Activated CD8-positive, alpha-beta memory T cell treated with anti-CD3 and anti-CD28 coated beads, Interleukin-2, amount 50 U/mL, for 4 hours (primary cell): Measurements from ENCODE around the gene CBFA2T2.
A peak's percentile ranks its signal among the peaks of the same experiment; 100 is the strongest.
"Not testable (repeated sequence)": the region's sequence is repeated elsewhere in the genome, so short reads cannot be mapped to it uniquely, and the experiment has no call there.

Experiments
- DNase-seq: peaks from one replicate; pipeline ENCODE4 v3.0.0-alpha.2; 2020

Gene CBFA2T2

DNA sequence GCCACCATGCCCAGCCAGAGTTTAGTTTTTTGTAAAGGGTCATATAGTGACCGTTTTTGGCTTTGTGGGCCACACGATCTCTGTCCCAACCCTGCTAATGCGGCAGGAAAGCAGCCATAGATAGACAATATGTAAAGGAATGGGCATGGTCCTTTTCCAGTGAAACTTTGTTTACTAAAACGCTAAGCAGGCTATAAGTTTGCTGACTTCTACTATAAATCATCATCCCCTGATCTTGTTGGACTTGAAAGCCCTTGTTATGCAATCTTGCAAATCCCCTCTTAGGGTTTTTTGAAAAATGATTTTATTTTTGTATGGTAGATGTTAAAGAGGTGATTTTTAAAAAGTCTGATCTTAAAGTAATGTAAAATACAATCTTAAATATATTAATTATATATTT lies 63.6 kb downstream of the CBFA2T2 start:
- no peak for DNase-seq

GRCh38 chr20:33554914-33555420 lies 65.1 kb downstream of the CBFA2T2 start:
- peak; percentile 16 for DNase-seq

- DNase-seq, result no peak
Observed at GRCh38 chr20:33555755-33556154, 65.9 kb downstream of the CBFA2T2 start.

DNA sequence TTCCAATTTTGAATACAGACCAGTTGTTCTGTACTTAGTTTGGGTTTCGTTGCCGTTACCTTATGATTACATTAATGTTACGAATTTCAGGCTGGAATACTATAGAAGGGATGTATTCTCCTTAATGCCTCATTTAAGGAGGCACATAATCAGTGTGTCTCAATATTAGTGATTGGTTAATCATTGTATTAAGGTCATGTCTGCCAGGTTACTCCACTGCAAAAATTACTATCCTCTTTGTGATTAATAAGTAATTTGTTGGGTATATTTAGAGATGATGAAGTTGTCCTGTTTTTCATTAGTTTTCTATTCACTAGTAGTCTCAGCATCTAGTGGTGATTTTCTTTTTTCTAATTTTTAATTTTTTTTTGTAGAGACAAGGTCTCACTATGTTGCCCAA lies 66.3 kb downstream of the CBFA2T2 start:
- no peak for DNase-seq

DNA sequence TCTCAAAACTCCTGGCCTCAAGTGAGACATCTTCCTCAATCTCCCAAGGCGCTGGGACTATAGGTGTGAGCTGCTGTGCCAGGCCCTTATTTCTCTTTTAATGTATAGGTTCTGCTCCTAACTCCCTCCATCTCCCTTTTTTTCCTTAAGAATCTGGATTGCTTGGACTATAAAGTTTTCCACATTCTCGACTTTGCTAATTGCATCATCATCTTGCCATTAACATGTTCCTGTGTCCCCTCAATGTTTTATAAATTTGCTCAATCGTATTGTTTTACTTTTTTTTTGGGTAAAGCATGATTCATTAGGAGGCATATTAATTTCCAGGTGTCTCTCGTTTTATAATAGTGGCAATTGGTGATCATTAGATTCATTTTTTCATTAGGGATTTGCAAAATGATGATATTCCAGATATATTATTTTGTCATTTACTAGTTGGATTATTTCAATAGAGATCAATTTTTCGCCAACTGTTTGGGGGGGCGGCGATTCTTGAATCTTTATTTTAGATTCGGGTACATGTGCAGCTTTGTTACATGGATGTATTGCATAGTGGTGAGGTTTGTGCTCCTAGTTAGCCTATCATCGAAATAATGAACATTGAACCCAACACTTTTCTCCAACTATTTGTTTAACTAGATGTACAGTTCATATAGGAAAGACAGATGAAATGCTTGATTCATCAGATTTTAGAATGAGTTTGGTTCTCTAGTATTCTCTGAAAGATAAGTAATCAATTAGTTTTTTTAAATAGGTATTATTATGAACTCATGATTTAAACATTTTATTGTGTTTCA lies 68.7 kb downstream of the CBFA2T2 start:
- DNase-seq, result no peak

GRCh38 chr20:33559212-33559611 lies 69.3 kb downstream of the CBFA2T2 start:
- no peak for DNase-seq

DNA sequence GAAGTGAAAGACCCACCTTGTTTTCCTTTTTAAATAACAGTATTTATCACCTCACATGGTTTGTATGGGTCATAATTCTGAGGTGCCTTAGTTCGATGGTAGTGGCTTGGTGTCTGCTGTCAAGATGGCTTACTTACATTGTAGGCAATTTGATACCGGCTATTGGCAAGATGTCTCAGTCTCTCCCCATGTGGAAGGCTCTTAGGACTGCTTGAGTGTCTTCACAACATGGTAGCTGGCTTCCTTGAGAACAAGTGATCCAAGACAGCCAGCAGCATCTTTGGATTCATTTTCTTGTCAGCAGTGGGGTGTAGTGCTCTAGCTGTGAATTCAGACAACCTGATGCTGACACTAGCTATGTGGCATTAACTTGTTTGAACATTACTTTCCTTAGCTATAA lies 70.1 kb downstream of the CBFA2T2 start:
- DNase-seq, result no peak

GRCh38 chr20:33561053-33561452 lies 71.2 kb downstream of the CBFA2T2 start:
- not testable (repeated sequence) for DNase-seq

DNA sequence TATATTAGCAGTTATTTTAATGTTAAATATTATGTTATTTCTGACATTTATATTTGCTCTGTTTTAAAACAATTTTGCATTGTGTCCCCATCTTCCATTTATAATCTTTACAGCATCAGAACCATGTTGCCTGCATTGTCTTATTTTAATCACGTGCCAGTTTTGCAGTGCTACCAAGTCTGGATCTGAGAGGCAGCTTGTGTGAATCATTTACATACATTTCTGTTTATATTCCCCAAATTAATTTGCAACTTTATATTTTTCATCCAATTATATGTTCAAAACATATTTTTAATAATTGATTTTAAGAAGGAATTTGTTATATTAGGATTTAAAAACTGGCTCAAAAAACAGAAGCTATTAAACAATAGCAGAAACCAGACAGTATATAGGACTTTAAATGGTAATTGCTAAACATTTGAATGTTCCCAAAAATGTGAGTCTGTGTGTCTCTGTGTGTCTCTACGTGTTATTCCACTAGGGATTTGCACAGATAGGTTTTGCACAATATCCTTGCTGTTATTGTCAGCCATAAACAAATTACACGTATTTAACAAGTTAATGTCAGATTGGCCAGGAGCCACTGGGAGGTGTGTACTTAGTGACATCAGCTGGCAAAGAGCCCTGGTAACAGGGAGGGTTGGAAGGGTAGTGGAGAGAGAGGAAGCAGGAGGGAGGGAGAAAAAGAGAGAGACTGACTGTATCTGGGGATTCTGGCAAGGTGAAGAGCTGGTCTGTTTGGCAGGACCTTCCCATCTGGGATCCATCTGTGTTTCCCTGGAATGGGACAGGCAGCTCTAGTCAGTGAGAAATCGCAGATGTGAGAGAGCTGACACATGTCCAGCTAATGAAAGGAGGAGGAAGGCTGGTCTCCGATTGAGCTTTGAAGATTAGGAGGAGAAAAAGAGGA lies 72.1 kb downstream of the CBFA2T2 start:
- DNase-seq, result no peak

- DNase-seq, result no peak
Observed at GRCh38 chr20:33563788-33564187, 73.9 kb downstream of the CBFA2T2 start.

- no peak for DNase-seq
Observed at GRCh38 chr20:33566781-33567603, 77.1 kb downstream of the CBFA2T2 start.

- no peak for DNase-seq
Observed at GRCh38 chr20:33567949-33568348, 78.1 kb downstream of the CBFA2T2 start.

DNA sequence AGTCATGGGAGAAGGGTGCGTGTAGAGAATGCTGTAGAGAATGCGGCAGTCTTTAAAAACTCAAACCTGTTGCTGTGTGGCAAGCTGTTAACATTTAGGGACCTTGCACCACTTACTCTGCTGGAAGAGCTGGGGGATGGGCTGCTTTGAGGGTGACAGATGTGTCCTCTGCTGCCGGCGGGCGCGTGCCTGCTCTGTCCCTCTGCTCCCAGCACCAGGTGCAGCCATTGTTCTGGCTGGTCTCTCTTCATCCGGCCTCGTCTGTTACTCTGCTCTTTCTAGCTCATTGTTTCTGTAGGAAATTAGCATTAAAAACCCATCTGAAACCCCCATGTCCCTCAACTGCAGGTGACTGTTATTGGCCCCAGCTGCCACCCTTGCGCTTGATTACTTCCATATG lies 78.5 kb downstream of the CBFA2T2 start:
- DNase-seq, result no peak

DNA sequence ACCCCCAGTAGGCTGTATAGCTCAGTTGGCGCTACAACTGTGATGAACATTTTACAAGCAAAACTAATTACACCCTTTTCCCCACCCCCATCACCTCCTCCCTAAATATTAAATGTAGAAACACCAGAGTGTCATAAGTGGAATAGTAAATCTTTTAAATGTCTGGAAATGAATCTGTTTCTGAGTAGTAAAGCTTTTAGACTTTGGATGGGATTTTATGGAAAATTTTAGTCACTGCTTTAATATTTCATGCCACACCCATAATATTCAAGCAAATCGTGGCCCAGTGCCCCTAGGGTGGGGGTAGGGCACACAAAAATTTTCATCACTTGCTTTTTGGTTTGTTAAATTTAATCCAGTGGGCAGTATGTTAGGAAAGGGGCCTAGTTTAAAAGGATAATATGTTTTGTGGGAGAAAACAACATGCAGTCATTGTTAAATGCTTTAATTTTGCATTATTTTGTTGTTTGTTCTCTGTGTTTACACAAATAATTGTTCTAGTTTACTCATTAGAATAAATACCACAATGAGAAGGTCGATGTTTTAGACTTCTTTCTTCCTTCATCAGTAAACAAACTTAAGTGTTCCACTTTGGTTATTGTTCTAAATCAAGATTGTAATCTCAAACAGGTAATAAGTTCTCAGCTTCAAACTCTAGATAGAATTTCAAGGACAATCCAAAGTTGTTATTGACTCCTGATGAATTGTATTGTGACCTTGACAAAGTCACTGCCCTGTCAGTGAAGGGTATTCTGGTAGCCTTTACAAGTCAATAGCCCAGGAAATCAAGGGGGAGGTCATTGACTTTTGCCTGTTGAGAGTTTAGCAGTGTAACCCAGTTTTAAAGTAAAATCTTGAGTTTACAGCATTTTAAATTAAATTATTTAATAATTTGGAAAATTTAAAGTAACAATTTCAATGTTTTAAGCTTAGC lies 79.2 kb downstream of the CBFA2T2 start:
- DNase-seq, result no peak

DNA sequence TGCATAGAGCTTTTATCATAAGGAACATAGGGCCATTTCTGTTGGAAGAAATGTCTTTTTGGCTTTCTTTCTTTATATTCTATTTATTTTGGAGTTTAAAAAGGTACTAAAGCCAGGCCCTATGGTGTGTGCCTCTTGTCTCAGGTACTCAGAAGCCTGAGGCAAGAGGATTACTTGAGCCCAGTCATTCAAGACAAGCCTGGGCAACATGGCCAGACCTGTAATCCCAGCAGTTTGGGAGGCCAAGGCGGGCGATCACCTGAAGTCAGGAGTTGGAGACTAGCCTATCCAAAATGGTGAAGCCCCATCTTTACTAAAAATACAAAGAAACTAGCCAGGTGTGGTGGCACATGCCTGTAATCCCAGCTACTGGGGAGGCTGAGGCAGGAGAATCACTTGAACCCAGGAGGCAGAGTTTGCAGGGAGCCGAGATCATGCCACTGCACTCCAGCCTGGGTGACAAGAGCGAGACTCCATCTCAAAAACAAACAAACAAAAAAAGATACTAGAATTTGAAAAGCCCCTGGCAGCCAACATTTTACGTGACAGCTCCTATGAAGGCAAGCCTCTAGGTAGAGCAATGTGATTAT lies 80.0 kb downstream of the CBFA2T2 start:
- no peak for DNase-seq

GRCh38 chr20:33570743-33571142 lies 80.8 kb downstream of the CBFA2T2 start:
- DNase-seq, result no peak

DNA sequence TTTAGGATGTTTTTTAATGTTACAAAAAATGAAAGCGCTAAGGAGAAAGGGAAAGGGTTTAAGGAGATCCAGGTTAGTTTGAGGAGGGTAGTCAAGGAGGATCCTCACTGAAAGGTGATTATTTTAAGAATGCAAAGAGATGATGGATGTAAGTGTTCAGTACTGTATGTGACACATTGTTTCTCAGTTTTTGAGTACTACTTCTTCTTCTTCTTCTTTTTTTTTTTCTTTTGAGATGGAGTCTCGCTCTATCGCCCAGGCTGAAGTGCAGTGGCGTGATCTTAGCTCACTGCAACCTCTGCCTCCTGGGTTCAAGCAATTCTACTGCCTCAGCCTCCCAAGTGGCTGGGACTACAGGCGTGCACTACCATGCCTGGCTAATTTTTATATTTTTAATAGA lies 83.4 kb downstream of the CBFA2T2 start:
- DNase-seq, result not testable (repeated sequence)

DNA sequence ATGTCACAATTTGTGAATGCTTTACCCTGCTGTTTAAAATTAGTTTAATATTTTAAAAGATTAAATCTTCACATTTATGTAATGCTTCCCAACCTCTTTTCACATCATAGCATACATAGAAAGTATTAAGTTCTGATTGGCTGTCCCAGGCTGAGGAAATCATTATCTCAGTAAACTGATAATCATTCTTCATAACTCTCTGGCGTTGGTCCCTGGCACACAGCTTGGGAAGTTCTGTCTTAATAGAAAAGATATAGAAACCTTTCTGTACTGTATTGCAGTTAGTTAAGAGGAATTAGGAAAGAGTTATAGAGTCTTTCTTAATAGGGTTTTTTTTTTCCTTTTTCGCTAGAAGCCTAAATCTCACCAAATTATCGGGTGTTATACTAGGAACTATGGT lies 85.4 kb downstream of the CBFA2T2 start:
- DNase-seq, result no peak

- DNase-seq, result no peak
Observed at GRCh38 chr20:33576432-33577125, 86.7 kb downstream of the CBFA2T2 start.

DNA sequence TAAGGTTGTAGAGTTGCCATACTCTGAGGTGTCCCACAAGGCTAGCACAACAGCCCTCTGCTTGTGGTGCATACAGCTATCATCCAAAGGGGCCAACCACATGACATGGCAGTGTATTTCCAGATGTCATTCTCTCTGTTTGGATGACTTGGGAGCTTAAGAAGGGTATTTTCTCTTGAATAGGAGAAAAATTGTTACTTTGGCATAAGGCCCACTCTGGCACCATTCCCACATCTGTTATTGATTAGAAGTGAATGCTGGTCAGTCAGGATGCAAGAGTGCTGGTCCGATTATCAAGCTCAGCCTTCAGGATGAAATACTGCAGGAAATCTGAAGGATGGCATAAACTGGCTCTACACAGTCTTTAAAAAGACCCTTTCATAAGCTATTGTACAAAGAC lies 88.6 kb downstream of the CBFA2T2 start:
- DNase-seq, result no peak

- no peak for DNase-seq
Observed at GRCh38 chr20:33583143-33583542, 93.2 kb downstream of the CBFA2T2 start.
